Stimulated activated CD4-positive, alpha-beta T cell treated with anti-CD3 and anti-CD28 coated beads, Interleukin-15, amount 100 ng/mL, for 24 hours (primary cell): ENCODE results near the gene SMC5.
"Not testable (repeated sequence)": the region's sequence is repeated elsewhere in the genome, so short reads cannot be mapped to it uniquely, and the experiment has no call there.

Experiments
- DNase-seq: peaks from one replicate; pipeline ENCODE4 v3.0.0-alpha.2; 2020

Gene SMC5

GRCh38 chr9:70374962-70375618, 116.3 kb downstream of the SMC5 start:
- no peak for DNase-seq

GRCh38 chr9:70382046-70382708, 123.4 kb downstream of the SMC5 start:
- no peak for DNase-seq

- DNase-seq: no peak
Measured at GRCh38 chr9:70382709-70383605, 124.2 kb downstream of the SMC5 start.

- no peak for DNase-seq
Measured at GRCh38 chr9:70385426-70385825, 126.6 kb downstream of the SMC5 start.

GRCh38 chr9:70387663-70388062, 128.9 kb downstream of the SMC5 start:
- no peak for DNase-seq

- no peak for DNase-seq
Measured at GRCh38 chr9:70389188-70389587, 130.4 kb downstream of the SMC5 start.

- DNase-seq: no peak
Measured at GRCh38 chr9:70389621-70390266, 131.0 kb downstream of the SMC5 start.

- no peak for DNase-seq
Measured at GRCh38 chr9:70390933-70391341, 132.2 kb downstream of the SMC5 start.

- DNase-seq: no peak
Measured at GRCh38 chr9:70392189-70392588, 133.4 kb downstream of the SMC5 start.

- DNase-seq: no peak
Measured at GRCh38 chr9:70392850-70393249, 134.1 kb downstream of the SMC5 start.

GRCh38 chr9:70395652-70396051, 136.9 kb downstream of the SMC5 start:
- no peak for DNase-seq

- no peak for DNase-seq
Measured at GRCh38 chr9:70398145-70398556, 139.4 kb downstream of the SMC5 start.

GRCh38 chr9:70399141-70399540, 140.4 kb downstream of the SMC5 start:
- DNase-seq: no peak

GRCh38 chr9:70400107-70400892, 141.5 kb downstream of the SMC5 start:
- DNase-seq: no peak

GRCh38 chr9:70401241-70401640, 142.5 kb downstream of the SMC5 start:
- not testable (repeated sequence) for DNase-seq

GRCh38 chr9:70402213-70402612, 143.4 kb downstream of the SMC5 start:
- DNase-seq: no peak

- no peak for DNase-seq
Measured at GRCh38 chr9:70403166-70403565, 144.4 kb downstream of the SMC5 start.

GRCh38 chr9:70403618-70404025, 144.8 kb downstream of the SMC5 start:
- DNase-seq: no peak

GRCh38 chr9:70404261-70404660, 145.5 kb downstream of the SMC5 start:
- no peak for DNase-seq
